Measurements from ENCODE around the gene CACNA1D. TPM values are rescaled to one million over a fixed set of nuclear protein-coding genes. Genes with fewer than 3 reads are reported as not detected.

Gene CACNA1D
- total and polyA plus RNA-seq, 8 donors, result 5.3 to 22.8 (median 11.6) TPM

DNA sequence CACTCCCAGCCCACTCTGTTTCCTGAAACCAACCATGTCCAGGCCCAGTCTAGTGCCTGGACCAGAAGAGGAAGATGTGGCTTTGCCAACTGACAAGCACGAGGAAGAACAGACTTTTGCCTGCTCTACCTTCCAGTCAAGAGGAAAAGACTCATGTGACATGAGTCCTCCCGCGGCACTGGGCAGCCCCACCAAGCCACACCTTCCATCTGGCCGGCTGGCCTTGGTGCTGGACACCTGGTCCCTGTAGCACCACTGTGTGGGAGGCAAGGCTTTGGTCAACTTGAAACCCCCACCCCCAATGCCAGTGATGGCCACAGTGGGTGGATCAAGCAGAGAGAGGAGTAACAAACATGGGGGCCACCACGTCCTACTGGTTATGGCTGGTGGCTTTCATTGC, 339.3 kb downstream of the CACNA1D start:
- FAIRE-seq, result no peak

DNA sequence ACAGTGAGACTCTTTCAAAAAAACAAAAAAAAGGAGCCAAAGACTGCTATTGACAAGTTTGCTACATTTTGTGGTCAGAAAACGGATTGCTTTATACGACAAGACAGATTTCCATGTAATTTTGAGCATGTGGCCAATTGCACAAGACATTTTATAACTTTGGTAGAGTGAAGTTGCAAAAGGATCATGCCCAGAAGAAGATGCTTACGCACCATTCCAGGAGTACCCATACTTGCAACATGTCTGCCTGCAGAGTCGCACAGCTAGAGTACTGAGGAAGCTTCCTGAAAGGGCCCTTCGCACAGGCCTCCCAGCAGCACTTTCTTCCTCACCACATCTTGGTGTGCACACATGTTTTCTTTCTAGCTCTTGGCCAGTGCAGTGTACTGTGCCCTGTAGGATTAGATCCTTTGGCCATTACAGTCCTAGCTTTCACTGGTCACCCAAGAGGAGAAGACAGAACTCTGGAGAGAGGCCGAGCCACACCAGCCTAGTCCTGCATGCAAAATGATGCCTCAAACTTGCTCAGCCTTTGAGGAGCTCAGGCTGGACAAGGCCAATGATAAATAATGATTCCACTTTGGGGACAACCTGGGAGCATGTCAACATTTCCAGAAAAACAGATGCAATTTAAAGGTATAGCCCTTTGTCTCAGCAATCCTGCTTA, 340.2 kb downstream of the CACNA1D start:
- Histone ChIP-seq H3K27ac (no peak overlapping the region), H3K27me3 (no peaks in the 10 kb centered on the region), H3K36me3 (peaks cover 0 to 15% (median 0%) of the 10 kb centered on the region in 3 donors), H3K4me1 (peaks cover 0 to 14% (median 3%) of the 10 kb centered on the region in 3 donors), H3K4me3 (no peak overlapping the region), H3K9me3 (no peaks in the 10 kb centered on the region)
- TF ChIP-seq, protein P1, sequence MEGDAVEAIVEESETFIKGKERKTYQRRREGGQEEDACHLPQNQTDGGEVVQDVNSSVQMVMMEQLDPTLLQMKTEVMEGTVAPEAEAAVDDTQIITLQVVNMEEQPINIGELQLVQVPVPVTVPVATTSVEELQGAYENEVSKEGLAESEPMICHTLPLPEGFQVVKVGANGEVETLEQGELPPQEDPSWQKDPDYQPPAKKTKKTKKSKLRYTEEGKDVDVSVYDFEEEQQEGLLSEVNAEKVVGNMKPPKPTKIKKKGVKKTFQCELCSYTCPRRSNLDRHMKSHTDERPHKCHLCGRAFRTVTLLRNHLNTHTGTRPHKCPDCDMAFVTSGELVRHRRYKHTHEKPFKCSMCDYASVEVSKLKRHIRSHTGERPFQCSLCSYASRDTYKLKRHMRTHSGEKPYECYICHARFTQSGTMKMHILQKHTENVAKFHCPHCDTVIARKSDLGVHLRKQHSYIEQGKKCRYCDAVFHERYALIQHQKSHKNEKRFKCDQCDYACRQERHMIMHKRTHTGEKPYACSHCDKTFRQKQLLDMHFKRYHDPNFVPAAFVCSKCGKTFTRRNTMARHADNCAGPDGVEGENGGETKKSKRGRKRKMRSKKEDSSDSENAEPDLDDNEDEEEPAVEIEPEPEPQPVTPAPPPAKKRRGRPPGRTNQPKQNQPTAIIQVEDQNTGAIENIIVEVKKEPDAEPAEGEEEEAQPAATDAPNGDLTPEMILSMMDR (IDR thresholded peaks at IDR 0.05), result no peak
- intact Hi-C loops (cut with DNase I), result no loop called here
- no peak for DNase-seq
- no peak for FAIRE-seq
- WGBS, 2 donors, result 96 to 97% methylated on average over 6 of the region's 6 CpGs
- no peak for ATAC-seq

More for the DNA sequence above, 339.3 kb downstream of the CACNA1D start:
- no peaks in the 10 kb centered on the region for H3K9me3 ChIP-seq
- peaks cover 3 to 14% (median 4%) of the 10 kb centered on the region in 3 donors for H3K4me1 ChIP-seq
- DNase-seq (no peak), ATAC-seq (no peak)
- TF ChIP-seq, protein P1 (IDR thresholded peaks at IDR 0.05), result no peak
- peaks cover 0 to 7% (median 0%) of the 10 kb centered on the region in 3 donors for H3K36me3 ChIP-seq
- no peak overlapping the region for H3K27ac ChIP-seq
- H3K4me3 ChIP-seq, result no peak overlapping the region
- intact Hi-C loops (cut with DNase I), result no loop called here
- 89 to 91% methylated on average over 5 of the region's 5 CpGs for WGBS, 2 donors
- H3K27me3 ChIP-seq, result no peaks in the 10 kb centered on the region

DNA sequence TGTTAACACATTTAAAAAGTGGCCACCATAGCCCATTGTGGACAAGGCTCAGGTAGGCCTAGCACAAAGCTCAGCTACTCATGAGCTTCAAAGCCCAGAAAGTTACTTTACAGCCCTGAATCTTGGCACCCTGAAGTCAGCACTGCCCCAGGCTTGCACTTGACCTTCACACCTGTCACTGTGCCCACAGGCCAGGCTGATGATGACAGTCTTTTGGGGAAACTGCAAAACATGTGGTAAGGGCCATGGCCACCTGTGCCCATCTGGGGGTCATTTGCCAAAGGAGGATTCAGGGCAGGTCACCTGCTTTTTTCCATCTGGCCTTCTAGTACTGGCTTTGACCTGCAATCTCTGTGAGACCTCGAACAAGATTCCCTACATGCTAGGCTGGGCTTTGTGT, 340.8 kb downstream of the CACNA1D start:
- DNase-seq, result no peak
- FAIRE-seq, result no peak
- intact Hi-C loops (cut with DNase I), result no loop called here
- Histone ChIP-seq H3K27me3 (no peaks in the 10 kb centered on the region), H3K36me3 (peaks cover 0 to 19% (median 0%) of the 10 kb centered on the region in 3 donors), H3K27ac (no peak overlapping the region), H3K4me3 (no peak overlapping the region), H3K4me1 (peaks cover 0 to 14% (median 3%) of the 10 kb centered on the region in 3 donors), H3K9me3 (no peaks in the 10 kb centered on the region)
- TF ChIP-seq, protein P1 (IDR thresholded peaks at IDR 0.05), result no peak
- ATAC-seq, result peak; percentile 23 to 74 (median 48)
- 35 to 53% methylated on average over 1 of the region's 1 CpG for WGBS, 2 donors

DNA sequence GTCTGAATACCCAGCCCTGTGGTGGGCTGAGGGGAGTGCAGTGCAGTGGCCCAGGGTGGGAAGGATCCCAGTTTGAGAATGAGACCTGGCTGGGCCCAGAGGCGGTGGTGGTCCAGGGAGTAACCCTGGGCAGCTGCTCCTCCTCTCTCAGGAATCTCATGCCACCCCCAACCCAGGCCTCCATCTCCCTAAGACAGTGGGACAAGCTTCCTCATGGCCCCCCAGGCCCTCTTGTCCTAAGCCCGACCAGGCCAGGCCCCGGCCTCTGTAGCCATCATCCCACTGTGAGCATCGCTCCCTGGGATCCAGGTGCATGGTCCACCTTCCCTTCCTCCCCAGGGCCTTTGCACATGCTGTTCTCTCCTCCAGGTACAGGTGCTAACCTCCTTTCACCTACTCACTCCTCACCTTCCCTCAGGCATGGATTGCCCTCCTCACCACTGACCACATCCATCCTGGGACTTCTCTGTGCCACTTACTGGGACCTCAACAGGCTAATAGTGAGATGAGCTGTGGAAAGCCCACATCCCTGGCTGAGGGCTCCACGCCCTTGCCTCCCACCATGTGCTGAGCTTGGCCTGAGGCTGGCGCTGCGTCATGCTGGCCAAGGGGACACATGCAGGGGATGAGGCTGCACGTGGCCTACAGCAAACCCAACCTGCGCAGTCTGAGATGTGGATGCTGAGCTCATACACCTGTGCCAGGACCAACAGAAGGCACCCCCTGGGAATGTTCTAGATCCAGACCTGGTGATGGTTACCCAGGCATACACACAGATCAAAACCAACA, 341.9 kb downstream of the CACNA1D start:
- 96 to 99% methylated on average over 9 of the region's 9 CpGs for WGBS, 2 donors
- H3K9me3 ChIP-seq, result no peaks in the 10 kb centered on the region
- no peak for ATAC-seq
- H3K36me3 ChIP-seq, result peaks cover 0 to 15% (median 0%) of the 10 kb centered on the region in 3 donors
- no peak overlapping the region for H3K27ac ChIP-seq
- no peak for DNase-seq
- intact Hi-C loops (cut with DNase I), result no loop called here
- TF ChIP-seq, protein P1 (IDR thresholded peaks at IDR 0.05), result no peak
- no peak for FAIRE-seq
- no peaks in the 10 kb centered on the region for H3K27me3 ChIP-seq
- H3K4me1 ChIP-seq, result peaks cover 3 to 22% (median 7%) of the 10 kb centered on the region in 3 donors
- H3K4me3 ChIP-seq, result no peak overlapping the region
